Stimulated activated CD4-positive, alpha-beta T cell treated with anti-CD3 and anti-CD28 coated beads, Interleukin-2, amount 100 ng/mL, for 24 hours (primary cell): ENCODE data around the gene MAP3K14.
A peak's percentile ranks its signal among the peaks of the same experiment; 100 is the strongest.
"Not testable (repeated sequence)": the region's sequence is repeated elsewhere in the genome, so short reads cannot be mapped to it uniquely, and the experiment has no call there.

ENCODE experiments used
- DNase-seq, 2 donors: peaks; one replicate each; pipeline ENCODE4 v3.0.0-alpha.2; 2020

Gene MAP3K14

GRCh38 chr17:45253237-45253636 is 63.6 kb downstream of the MAP3K14 start:
- not testable (repeated sequence) for DNase-seq

- DNase-seq, result no peak
These were observed 64.9 kb downstream of the MAP3K14 start for GRCh38 chr17:45251931-45252330.

GRCh38 chr17:45248132-45248957 is 68.5 kb downstream of the MAP3K14 start:
- peak; percentile 76 to 79 for DNase-seq

GRCh38 chr17:45247429-45248131 is 69.2 kb downstream of the MAP3K14 start:
- peak; percentile 96 to 99 for DNase-seq

GRCh38 chr17:45246861-45247428 is 69.9 kb downstream of the MAP3K14 start:
- peak in 1 of 2 donors; percentile 46 for DNase-seq

GRCh38 chr17:45246338-45246737 is 70.5 kb downstream of the MAP3K14 start:
- DNase-seq, result no peak

GRCh38 chr17:45244725-45245656 is 71.8 kb downstream of the MAP3K14 start:
- no peak for DNase-seq

- DNase-seq, result no peak
These were observed 73.1 kb downstream of the MAP3K14 start for GRCh38 chr17:45243750-45244149.

GRCh38 chr17:45242029-45242414 is 74.8 kb downstream of the MAP3K14 start:
- DNase-seq, result no peak

GRCh38 chr17:45241328-45242028 is 75.3 kb downstream of the MAP3K14 start:
- DNase-seq, result no peak

- DNase-seq, result no peak
These were observed 75.9 kb downstream of the MAP3K14 start for GRCh38 chr17:45240905-45241327.

GRCh38 chr17:45238155-45238774 is 78.6 kb downstream of the MAP3K14 start:
- DNase-seq, result no peak

GRCh38 chr17:45237686-45238085 is 79.1 kb downstream of the MAP3K14 start:
- no peak for DNase-seq

- DNase-seq, result no peak
These were observed 80.6 kb downstream of the MAP3K14 start for GRCh38 chr17:45236282-45236606.

GRCh38 chr17:45235416-45236281 is 81.2 kb downstream of the MAP3K14 start:
- DNase-seq, result peak; percentile 86 to 87

- DNase-seq, result peak in 1 of 2 donors; percentile 46
These were observed 82.0 kb downstream of the MAP3K14 start for GRCh38 chr17:45234641-45235415.

- no peak for DNase-seq
These were observed 83.3 kb downstream of the MAP3K14 start for GRCh38 chr17:45233423-45233924.

- DNase-seq, result no peak
These were observed 84.1 kb downstream of the MAP3K14 start for GRCh38 chr17:45232514-45233422.
